K562 (cell line): ENCODE data around the gene DCUN1D2. TPM values are rescaled to one million over a fixed set of nuclear protein-coding genes. Genes with fewer than 3 reads are reported as not detected.

Experiments
- ATAC-seq: fragments of 200-7000 bp; cut with Tn5 transposase; 3 replicates; pipeline ENCODE4 v1.9.1; 2020; ENCODE audit warnings: moderate library complexity
- BruUV-seq: library from RNA; stranded (reverse); fragments of 400-500 nt; replicated peaks from 2 replicates; lab custom pipeline; 2021; lab: Mats Ljungman, UMichigan
- CTCF ChIA-PET: fragments of 300-600 bp; formaldehyde crosslinking; extraction: SDS; loops from one replicate; lab custom pipeline; 2021; ENCODE audit warnings: low intra/inter-chr PET ratio; lab: Yijun Ruan, JAX
- POLR2A ChIA-PET: fragments of 300-600, 350-650 bp; sonication (Branson Sonifier 250); formaldehyde crosslinking; extraction: SDS; loops from one replicate; lab custom pipeline; 2021; ENCODE audit warnings: antibody characterized with exemption, inconsistent platforms; lab: Yijun Ruan, JAX
- DNase-seq, 4 experiments: peaks; one replicate each; pipeline versions ENCODE4 v3.0.0 to v3.0.0-alpha.2; 2011 to 2018; ENCODE audit warnings: low spot score in 3 of 4, mixed read lengths in 3 of 4; ENCODE audit errors: extremely low read depth in 1 of 4
- FAIRE-seq: peaks from 2 replicates; lab custom pipeline; 2011; peaks lifted over from hg19 to GRCh38; lab: Jason Lieb, UNC
- H2AFZ ChIP-seq: 2 replicates; pipeline ENCODE4 v1.6.0; 2011; ENCODE audit warnings: low read depth, low read length, control low read depth, inconsistent platforms
- H3K27ac ChIP-seq: fragments of 200-600 bp; 3 replicates; pipeline ENCODE4 v1.8.0; 2011; ENCODE audit warnings: low read depth, mild to moderate bottlenecking, control low read depth, inconsistent platforms, low read length, moderate library complexity, mixed read lengths; ENCODE audit errors: extremely low read depth
- H3K27me3 ChIP-seq, 2 experiments: fragments of 300-600 bp in 1 of 2; 2 replicates in 1 of 2; 3 replicates in 1 of 2; pipeline versions ENCODE4 v1.6.0 to v1.8.0; 2011; ENCODE audit warnings: inconsistent platforms in 2 of 2, low read length in 2 of 2, mild to moderate bottlenecking in 1 of 2, mixed read lengths in 1 of 2, moderate library complexity in 1 of 2; ENCODE audit not compliant: control insufficient read depth in 2 of 2, insufficient read depth in 2 of 2
- H3K36me3 ChIP-seq: fragments of 300-600 bp; 3 replicates; pipeline ENCODE4 v1.8.0; 2011; ENCODE audit warnings: mild to moderate bottlenecking, low read length, inconsistent platforms; ENCODE audit not compliant: control insufficient read depth, insufficient read depth
- H3K4me1 ChIP-seq, 2 experiments: fragments of 200-600 bp in 1 of 2; replicated peaks in 1 of 2; 2 replicates in 1 of 2; 3 replicates in 1 of 2; pipeline versions ENCODE4 v1.5.1 to v1.8.0; 2011; ENCODE audit warnings: inconsistent platforms in 2 of 2, low read length in 2 of 2, mild to moderate bottlenecking in 1 of 2, mixed read lengths in 1 of 2, moderate library complexity in 1 of 2; ENCODE audit not compliant: control insufficient read depth in 2 of 2, insufficient read depth in 2 of 2
- H3K4me2 ChIP-seq: 2 replicates; pipeline ENCODE4 v1.6.1; 2011; ENCODE audit warnings: low read length, control low read depth, inconsistent platforms, mixed read lengths; ENCODE audit not compliant: insufficient read depth
- H3K4me3 ChIP-seq: fragments of 200-600 bp; sonication (generic), shearing (Covaris generic); 2 replicates; pipeline ENCODE4 v1.5.1; 2016; ENCODE audit warnings: control low read depth, inconsistent platforms
- H3K79me2 ChIP-seq: fragments of 200-600 bp; 3 replicates; pipeline ENCODE4 v1.8.0; 2011; ENCODE audit warnings: low read length, inconsistent platforms; ENCODE audit not compliant: control insufficient read depth, insufficient read depth
- H3K9ac ChIP-seq, 2 experiments: 2 replicates each; pipeline versions ENCODE4 v1.6.0 to v1.6.1; 2011; ENCODE audit warnings: low read depth in 2 of 2, low read length in 2 of 2, control low read depth in 1 of 2, inconsistent platforms in 1 of 2, mild to moderate bottlenecking in 1 of 2, mixed read lengths in 1 of 2; ENCODE audit not compliant: insufficient read depth in 1 of 2
- H3K9me1 ChIP-seq: one replicate; pipeline ENCODE4 v1.6.0; 2011; ENCODE audit warnings: inconsistent platforms, mild to moderate bottlenecking, low read length, moderate library complexity; ENCODE audit not compliant: control insufficient read depth, insufficient read depth
- H3K9me3 ChIP-seq: replicated peaks from 2 replicates; pipeline ENCODE4 v1.5.1; 2011; ENCODE audit warnings: low read depth, low read length, inconsistent platforms; ENCODE audit not compliant: control insufficient read depth, insufficient read depth
- H4K20me1 ChIP-seq: replicated peaks from 2 replicates; pipeline ENCODE4 v1.6.1; 2011; ENCODE audit warnings: low read length, inconsistent platforms, mixed read lengths; ENCODE audit not compliant: control insufficient read depth, insufficient read depth
- CBFA2T3 ChIP-seq: fragments of 450-650 bp; IDR thresholded peaks from 2 replicates; pipeline ENCODE4 v1.6.1; 2017
- EHMT2 ChIP-seq: fragments of 450-650 bp; IDR thresholded peaks from 2 replicates; pipeline ENCODE4 v1.6.1; 2018; ENCODE audit warnings: antibody characterized with exemption
- ELF4 ChIP-seq: fragments of 450-650 bp; formaldehyde crosslinking; IDR thresholded peaks from 2 replicates; pipeline ENCODE4 v1.4.0; 2022; ENCODE audit warnings: missing genetic modification characterization
- ESRRB ChIP-seq: fragments of 250-450 bp; sonication (Bioruptor Pico); IDR thresholded peaks from 2 replicates; pipeline ENCODE4 v1.5.0; 2020; ENCODE audit warnings: mild to moderate bottlenecking, moderate library complexity, borderline replicate concordance
- ETV1 ChIP-seq: fragments of 450-650 bp; conservative IDR thresholded peaks from 2 replicates; pipeline ENCODE4 v1.6.1; 2016; ENCODE audit warnings: missing genetic modification characterization, control low read depth, low read depth, missing compliant biosample characterization
- EWSR1 ChIP-seq: fragments of 450-650 bp; IDR thresholded peaks from 2 replicates; pipeline ENCODE4 v1.6.1; 2018; ENCODE audit warnings: borderline replicate concordance, mild to moderate bottlenecking, low read depth, moderate library complexity; ENCODE audit not compliant: partially characterized antibody
- HEY1 ChIP-seq: fragments of 250-450 bp; sonication (Bioruptor Pico); IDR thresholded peaks from 2 replicates; pipeline ENCODE4 v1.5.0; 2020; ENCODE audit warnings: mild to moderate bottlenecking, moderate library complexity, borderline replicate concordance
- NR4A1 ChIP-seq, 2 experiments: fragments of 250-450 bp in 1 of 2; fragments of 450-650 bp in 1 of 2; sonication (Bioruptor Pico) in 1 of 2; IDR thresholded peaks; 2 replicates each; pipeline versions ENCODE4 v1.4.0 to v1.6.1; 2016 to 2020; ENCODE audit warnings: mild to moderate bottlenecking in 2 of 2, missing compliant biosample characterization in 1 of 2, missing genetic modification characterization in 1 of 2, moderate library complexity in 1 of 2
- PHB ChIP-seq: fragments of 250-450 bp; sonication (Bioruptor Pico); IDR thresholded peaks from 2 replicates; pipeline ENCODE4 v1.5.0; 2021
- PPARD ChIP-seq: fragments of 250-450 bp; sonication (Bioruptor Pico); IDR thresholded peaks from 2 replicates; pipeline ENCODE4 v1.8.0; 2022; ENCODE audit warnings: inconsistent platforms, mild to moderate bottlenecking, moderate library complexity
- TAF7 ChIP-seq: fragments of 450-650 bp; IDR thresholded peaks from 2 replicates; pipeline ENCODE4 v1.6.1; 2016; ENCODE audit warnings: missing genetic modification characterization, missing compliant biosample characterization
- ZNF3 ChIP-seq: fragments of 250-450 bp; sonication (Bioruptor Pico); IDR thresholded peaks from 2 replicates; pipeline ENCODE4 v1.5.0; 2021; ENCODE audit warnings: mild to moderate bottlenecking, moderate library complexity
- WGBS: fragments of 100-300 bp; shearing (Covaris generic); methylation state at CpG from one replicate; pipeline ENCODE4 v1.1.6; 2016; ENCODE audit warnings: low coverage, mixed read lengths; ENCODE audit not compliant: insufficient coverage; ENCODE audit errors: missing lambda C conversion rate; 5-methylcytosine and 5-hydroxymethylcytosine counted together
- in situ Hi-C: fragments of 300-500 bp; cut with MboI; formaldehyde crosslinking; loops from 4 replicates; pipeline ENCODE4 v1.15.0; 2018; ENCODE audit warnings: inconsistent platforms, mixed read lengths
- intact Hi-C: fragments of 100-400 bp; cut with micrococcal nuclease; formaldehyde crosslinking; loops from 2 replicates; pipeline ENCODE4 v1.14.2; 2022
- polyA plus RNA-seq, 8 experiments: library from polyadenylated mRNA; depleted of rRNA in 4 of 8; stranded (reverse) in 5 of 8; unstranded in 3 of 8; fragments of >200 nt; fragmentation: Nextera tagmentation in 2 of 8; fragmentation: Illumina TruSeq in 1 of 8; extraction: Ambion mirVana in 2 of 8; extraction: Trizol in 1 of 8; gene quantifications; 2 replicates each; pipeline versions ENCODE4 v1.2.1 to v1.2.3, GENCODE V29; 2011 to 2014; ENCODE audit warnings: inconsistent platforms in 1 of 8, missing spikeins in 1 of 8
- total RNA-seq, 7 experiments: library from RNA; depleted of rRNA in 6 of 7; stranded (reverse); fragments of >200 nt in 6 of 7; fragmentation: Illumina TruSeq in 2 of 7; extraction: Trizol in 2 of 7; gene quantifications; 2 replicates each; pipeline versions ENCODE4 v1.2.1 to v1.2.3, GENCODE V29; 2011 to 2021; ENCODE audit warnings: low replicate concordance in 1 of 7
- TF ChIP-seq, protein P1 (sequence below): fragments of 450-650 bp; IDR thresholded peaks from 2 replicates; pipeline ENCODE4 v1.6.1; 2016
- TF ChIP-seq, protein P2 (sequence below): fragments of 250-450 bp; sonication (Bioruptor Pico); IDR thresholded peaks from 2 replicates; pipeline ENCODE4 v1.4.0; 2020

The DCUN1D2 gene
- total and polyA plus RNA-seq, 9 of the 15 experiments (the other 6 are each of a cell fraction or from before 2014, with no cell fraction given), result 2.1 to 16.8 (median 11.1) TPM

DNA sequence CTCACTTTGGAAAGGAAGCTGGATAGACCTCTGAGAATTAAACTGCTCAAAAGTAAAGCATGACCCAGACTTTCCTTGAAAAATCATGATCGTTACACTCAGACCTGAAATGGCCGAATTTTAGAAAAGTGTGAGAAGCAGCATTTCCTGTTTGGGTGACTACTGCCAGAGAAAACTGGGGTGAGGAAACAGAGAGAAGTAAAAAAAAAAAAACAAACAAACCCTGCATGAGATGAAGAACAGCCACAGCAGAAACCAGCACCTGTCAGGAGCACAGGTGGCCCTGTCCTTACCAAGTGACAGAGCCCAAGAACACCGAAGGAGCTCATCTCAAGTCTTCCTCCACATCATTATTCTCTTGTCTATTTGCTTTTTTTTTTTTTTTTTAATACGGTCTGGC, 25.2 kb downstream of the DCUN1D2 start:
- no peaks in the 10 kb centered on the region for H3K9me3 ChIP-seq
- no peak overlapping the region for H3K4me2 ChIP-seq
- no peak for ATAC-seq
- intact Hi-C loops (no loop called here), in situ Hi-C loops (no loop called here)
- no peak overlapping the region for H3K4me3 ChIP-seq
- H3K27me3 ChIP-seq, result no peaks in the 10 kb centered on the region
- H3K9me1 ChIP-seq, result no peaks in the 10 kb centered on the region
- H4K20me1 ChIP-seq, result no peaks in the 10 kb centered on the region
- no peak for DNase-seq
- H3K9ac ChIP-seq, result no peak overlapping the region
- FAIRE-seq, result no peak
- BruUV-seq, result no TSS peak
- H3K4me1 ChIP-seq, result no peaks in the 10 kb centered on the region
- POLR2A ChIA-PET, result interaction anchor here (0.8 kb wide), 1 partner anchor 13 kb away, joined by 3 read pairs; no protein-coding TSS in a partner anchor
- peaks cover 48% of the 10 kb centered on the region; the same call in 2 of the 3 replicates for H3K36me3 ChIP-seq
- H3K79me2 ChIP-seq, result no peaks in the 10 kb centered on the region; the same call in 2 of the 3 replicates
- no peak overlapping the region for H2AFZ ChIP-seq
- 96% methylated on average over 3 of the region's 4 CpGs for WGBS
- CTCF ChIA-PET, result no interaction called here
- H3K27ac ChIP-seq, result no peak overlapping the region
- no peak for TF ChIP-seq HEY1
- no peak for TF ChIP-seq CBFA2T3
- TF ChIP-seq TAF7 (tag), result no peak
- no peak for TF ChIP-seq ETV1 (tag)
- TF ChIP-seq, protein P1, sequence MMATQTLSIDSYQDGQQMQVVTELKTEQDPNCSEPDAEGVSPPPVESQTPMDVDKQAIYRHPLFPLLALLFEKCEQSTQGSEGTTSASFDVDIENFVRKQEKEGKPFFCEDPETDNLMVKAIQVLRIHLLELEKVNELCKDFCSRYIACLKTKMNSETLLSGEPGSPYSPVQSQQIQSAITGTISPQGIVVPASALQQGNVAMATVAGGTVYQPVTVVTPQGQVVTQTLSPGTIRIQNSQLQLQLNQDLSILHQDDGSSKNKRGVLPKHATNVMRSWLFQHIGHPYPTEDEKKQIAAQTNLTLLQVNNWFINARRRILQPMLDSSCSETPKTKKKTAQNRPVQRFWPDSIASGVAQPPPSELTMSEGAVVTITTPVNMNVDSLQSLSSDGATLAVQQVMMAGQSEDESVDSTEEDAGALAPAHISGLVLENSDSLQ, result no peak
- TF ChIP-seq EHMT2, result no peak
- no peak for TF ChIP-seq PPARD (CRISPR knock-in tag)
- TF ChIP-seq, protein P2, sequence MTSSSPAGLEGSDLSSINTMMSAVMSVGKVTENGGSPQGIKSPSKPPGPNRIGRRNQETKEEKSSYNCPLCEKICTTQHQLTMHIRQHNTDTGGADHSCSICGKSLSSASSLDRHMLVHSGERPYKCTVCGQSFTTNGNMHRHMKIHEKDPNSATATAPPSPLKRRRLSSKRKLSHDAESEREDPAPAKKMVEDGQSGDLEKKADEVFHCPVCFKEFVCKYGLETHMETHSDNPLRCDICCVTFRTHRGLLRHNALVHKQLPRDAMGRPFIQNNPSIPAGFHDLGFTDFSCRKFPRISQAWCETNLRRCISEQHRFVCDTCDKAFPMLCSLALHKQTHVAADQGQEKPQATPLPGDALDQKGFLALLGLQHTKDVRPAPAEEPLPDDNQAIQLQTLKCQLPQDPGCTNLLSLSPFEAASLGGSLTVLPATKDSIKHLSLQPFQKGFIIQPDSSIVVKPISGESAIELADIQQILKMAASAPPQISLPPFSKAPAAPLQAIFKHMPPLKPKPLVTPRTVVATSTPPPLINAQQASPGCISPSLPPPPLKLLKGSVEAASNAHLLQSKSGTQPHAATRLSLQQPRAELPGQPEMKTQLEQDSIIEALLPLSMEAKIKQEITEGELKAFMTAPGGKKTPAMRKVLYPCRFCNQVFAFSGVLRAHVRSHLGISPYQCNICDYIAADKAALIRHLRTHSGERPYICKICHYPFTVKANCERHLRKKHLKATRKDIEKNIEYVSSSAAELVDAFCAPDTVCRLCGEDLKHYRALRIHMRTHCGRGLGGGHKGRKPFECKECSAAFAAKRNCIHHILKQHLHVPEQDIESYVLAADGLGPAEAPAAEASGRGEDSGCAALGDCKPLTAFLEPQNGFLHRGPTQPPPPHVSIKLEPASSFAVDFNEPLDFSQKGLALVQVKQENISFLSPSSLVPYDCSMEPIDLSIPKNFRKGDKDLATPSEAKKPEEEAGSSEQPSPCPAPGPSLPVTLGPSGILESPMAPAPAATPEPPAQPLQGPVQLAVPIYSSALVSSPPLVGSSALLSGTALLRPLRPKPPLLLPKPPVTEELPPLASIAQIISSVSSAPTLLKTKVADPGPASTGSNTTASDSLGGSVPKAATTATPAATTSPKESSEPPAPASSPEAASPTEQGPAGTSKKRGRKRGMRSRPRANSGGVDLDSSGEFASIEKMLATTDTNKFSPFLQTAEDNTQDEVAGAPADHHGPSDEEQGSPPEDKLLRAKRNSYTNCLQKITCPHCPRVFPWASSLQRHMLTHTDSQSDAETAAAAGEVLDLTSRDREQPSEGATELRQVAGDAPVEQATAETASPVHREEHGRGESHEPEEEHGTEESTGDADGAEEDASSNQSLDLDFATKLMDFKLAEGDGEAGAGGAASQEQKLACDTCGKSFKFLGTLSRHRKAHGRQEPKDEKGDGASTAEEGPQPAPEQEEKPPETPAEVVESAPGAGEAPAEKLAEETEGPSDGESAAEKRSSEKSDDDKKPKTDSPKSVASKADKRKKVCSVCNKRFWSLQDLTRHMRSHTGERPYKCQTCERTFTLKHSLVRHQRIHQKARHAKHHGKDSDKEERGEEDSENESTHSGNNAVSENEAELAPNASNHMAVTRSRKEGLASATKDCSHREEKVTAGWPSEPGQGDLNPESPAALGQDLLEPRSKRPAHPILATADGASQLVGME, result no peak
- no peak for TF ChIP-seq PHB (CRISPR knock-in tag)
- no peak for TF ChIP-seq NR4A1 (CRISPR knock-in tag; IDR thresholded peaks at IDR 0.05)
- TF ChIP-seq NR4A1 (tag; IDR thresholded peaks at IDR 0.05), result no peak
- TF ChIP-seq ZNF3 (CRISPR knock-in tag), result no peak
- no peak for TF ChIP-seq ELF4
- no peak for TF ChIP-seq EWSR1
- no peak for TF ChIP-seq ESRRB (CRISPR knock-in tag)
